ENCODE measurements around the gene ELAPOR2.
"Not testable (repeated sequence)": the region's sequence is repeated elsewhere in the genome, so short reads cannot be mapped to it uniquely, and the experiment has no call there.

The ELAPOR2 gene

GRCh38 chr7:87046456-87046855 is 13.0 kb downstream of the ELAPOR2 start:
- no peak for DNase-seq (ENCODE audit: low spot score)

GRCh38 chr7:87044713-87045112 is 14.7 kb downstream of the ELAPOR2 start:
- not testable (repeated sequence) for DNase-seq (ENCODE audit: low spot score)

GRCh38 chr7:87041586-87041985 is 17.9 kb downstream of the ELAPOR2 start:
- not testable (repeated sequence) for DNase-seq (ENCODE audit: low spot score)

- DNase-seq (ENCODE audit: low spot score): peak; percentile 16
These were observed 19.7 kb downstream of the ELAPOR2 start for GRCh38 chr7:87039691-87040299.

GRCh38 chr7:87038993-87039690 is 20.3 kb downstream of the ELAPOR2 start:
- DNase-seq (ENCODE audit: low spot score): no peak

GRCh38 chr7:87036985-87037384 is 22.5 kb downstream of the ELAPOR2 start:
- DNase-seq (ENCODE audit: low spot score): no peak

GRCh38 chr7:87032604-87033339 is 26.7 kb downstream of the ELAPOR2 start:
- DNase-seq (ENCODE audit: low spot score): no peak

- DNase-seq (ENCODE audit: low spot score): no peak
These were observed 30.4 kb downstream of the ELAPOR2 start for GRCh38 chr7:87029078-87029477.

GRCh38 chr7:87028636-87029035 is 30.8 kb downstream of the ELAPOR2 start:
- DNase-seq (ENCODE audit: low spot score): no peak

GRCh38 chr7:87027900-87028299 is 31.6 kb downstream of the ELAPOR2 start:
- no peak for DNase-seq (ENCODE audit: low spot score)

GRCh38 chr7:87021285-87021684 is 38.2 kb downstream of the ELAPOR2 start:
- DNase-seq (ENCODE audit: low spot score): no peak

GRCh38 chr7:87016606-87017005 is 42.8 kb downstream of the ELAPOR2 start:
- no peak for DNase-seq (ENCODE audit: low spot score)

GRCh38 chr7:87013840-87014190 is 45.6 kb downstream of the ELAPOR2 start:
- no peak for DNase-seq (ENCODE audit: low spot score)

- no peak for DNase-seq (ENCODE audit: low spot score)
These were observed 46.2 kb downstream of the ELAPOR2 start for GRCh38 chr7:87013136-87013839.

Measured in LoVo (cell line).